HEK293T (cell line): ENCODE data around the gene CRTC2.

ENCODE experiments used
- ELF4 ChIP-seq: fragments of 450-650 bp; IDR thresholded peaks from 2 replicates; pipeline ENCODE4 v1.6.1; 2017; ENCODE audit warnings: antibody characterized with exemption
- HDGF ChIP-seq: fragments of 450-650 bp; IDR thresholded peaks from 2 replicates; pipeline ENCODE4 v1.6.1; 2017; ENCODE audit warnings: antibody characterized with exemption, borderline replicate concordance
- SP1 ChIP-seq: fragments of 450-650 bp; IDR thresholded peaks from 2 replicates; pipeline ENCODE4 v1.6.1; 2017
- TF ChIP-seq, protein P1 (sequence below): fragments of 450-650 bp; IDR thresholded peaks from 2 replicates; pipeline ENCODE4 v1.6.1; 2016

DNA sequence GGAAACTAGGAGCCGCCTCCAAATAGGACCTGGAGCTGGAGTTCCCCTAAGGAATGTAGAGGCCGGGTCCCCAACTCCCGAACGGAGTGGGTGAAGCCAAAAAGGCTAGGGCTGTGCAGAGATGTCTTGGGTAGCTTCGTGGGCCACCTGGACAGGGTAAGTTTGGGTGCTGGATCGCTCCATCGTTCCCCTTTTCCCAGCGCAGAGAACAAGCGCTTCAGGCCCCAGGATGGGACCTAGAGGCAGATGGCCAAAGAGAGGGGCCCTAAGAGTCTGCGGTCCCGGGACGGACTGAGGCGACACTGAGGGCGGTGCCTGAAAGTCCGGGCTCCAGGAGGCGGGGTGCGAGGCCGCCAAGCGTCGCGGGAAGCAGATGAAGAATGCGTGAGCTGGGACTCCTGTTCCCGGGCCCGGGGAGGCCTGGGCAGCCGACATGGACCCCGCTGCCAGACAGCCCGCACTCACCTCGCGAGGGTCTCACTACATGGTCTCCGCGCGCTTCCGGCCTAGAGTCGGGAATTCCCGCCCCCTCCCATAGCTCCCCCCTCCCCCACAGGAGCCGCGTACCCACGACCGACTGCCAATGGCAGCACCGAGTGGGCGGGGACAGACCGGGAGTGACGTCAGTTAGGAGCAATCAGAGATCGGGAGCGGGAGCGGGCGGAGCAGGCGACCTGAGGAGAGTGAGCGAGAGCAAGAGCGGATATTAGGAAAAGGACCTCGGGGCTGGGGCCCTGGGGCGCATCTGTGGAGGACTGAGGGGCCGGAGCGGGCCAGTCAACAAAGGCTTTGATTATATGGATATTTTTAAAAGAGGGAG lies 4.8 kb upstream of the CRTC2 start, which contains the start of gene SLC39A1:
- TF ChIP-seq ELF4 = peak; percentile 42; the same call in 1 of the 2 replicates
- no peak for TF ChIP-seq HDGF
- TF ChIP-seq SP1 = no peak
- TF ChIP-seq, protein P1, sequence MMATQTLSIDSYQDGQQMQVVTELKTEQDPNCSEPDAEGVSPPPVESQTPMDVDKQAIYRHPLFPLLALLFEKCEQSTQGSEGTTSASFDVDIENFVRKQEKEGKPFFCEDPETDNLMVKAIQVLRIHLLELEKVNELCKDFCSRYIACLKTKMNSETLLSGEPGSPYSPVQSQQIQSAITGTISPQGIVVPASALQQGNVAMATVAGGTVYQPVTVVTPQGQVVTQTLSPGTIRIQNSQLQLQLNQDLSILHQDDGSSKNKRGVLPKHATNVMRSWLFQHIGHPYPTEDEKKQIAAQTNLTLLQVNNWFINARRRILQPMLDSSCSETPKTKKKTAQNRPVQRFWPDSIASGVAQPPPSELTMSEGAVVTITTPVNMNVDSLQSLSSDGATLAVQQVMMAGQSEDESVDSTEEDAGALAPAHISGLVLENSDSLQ = peak; percentile 99
